ENCODE results near the gene SNPH. TPM values are rescaled to one million over a fixed set of nuclear protein-coding genes. Genes with fewer than 3 reads are reported as not detected.

SNPH gene
- total and polyA plus RNA-seq, 5 donors from 2014 or later: 0.97 to 7.5 (median 3.5) TPM

GRCh38 chr20:1345030-1345755 lies 79.1 kb downstream of the SNPH start:
- Histone ChIP-seq H3K4me3 (ENCODE audit: low read depth, low read length) (no peak overlapping the region), H3K9me3 (ENCODE audit: control insufficient read depth in 2 of 2, low read length in 2 of 2) (peaks cover 0 to 7% of the 10 kb centered on the region in 2 experiments), H3K27me3 (ENCODE audit: control insufficient read depth, insufficient read depth, low read length) (no peaks in the 10 kb centered on the region), H3K36me3 (ENCODE audit: control insufficient read depth, insufficient read depth, low read length) (no peaks in the 10 kb centered on the region), H3K27ac (ENCODE audit: insufficient read depth, low read length, poor library complexity, severe bottlenecking) (no peak overlapping the region), H3K4me1 (ENCODE audit: control insufficient read depth, insufficient read depth, low read length, poor library complexity, severe bottlenecking) (peaks cover 5% of the 10 kb centered on the region)
- DNase-seq: no peak
- Mint-ChIP-seq H3K4me3 (no peak overlapping the region), H3K36me3 (peaks cover 12% of the 10 kb centered on the region), H3K9me3 (peaks cover 0 to 12% (median 4%) of the 10 kb centered on the region in 7 donors), H3K4me1 (peaks cover 16 to 47% (median 36%) of the 10 kb centered on the region in 4 donors), H3K27me3 (no peaks in the 10 kb centered on the region), H3K27ac (no peak overlapping the region)
- no peak for ATAC-seq (ENCODE audit: low read depth in 2 of 2)

- Mint-ChIP-seq H3K27me3 (no peaks in the 10 kb centered on the region), H3K4me3 (no peak overlapping the region), H3K27ac (no peak overlapping the region), H3K36me3 (peaks cover 17% of the 10 kb centered on the region), H3K9me3 (peaks cover 0 to 12% (median 7%) of the 10 kb centered on the region in 7 donors), H3K4me1 (peaks cover 19 to 51% (median 40%) of the 10 kb centered on the region in 4 donors)
- no peak for DNase-seq
- no peaks in the 10 kb centered on the region for H3K27me3 ChIP-seq (ENCODE audit: control insufficient read depth, insufficient read depth, low read length)
- peaks cover under 1% of the 10 kb centered on the region for H3K36me3 ChIP-seq (ENCODE audit: control insufficient read depth, insufficient read depth, low read length)
- no peak overlapping the region for H3K4me3 ChIP-seq (ENCODE audit: low read depth, low read length)
- H3K27ac ChIP-seq (ENCODE audit: insufficient read depth, low read length, poor library complexity, severe bottlenecking): no peak overlapping the region
- peaks cover 0 to 7% of the 10 kb centered on the region in 2 experiments for H3K9me3 ChIP-seq (ENCODE audit: control insufficient read depth in 2 of 2, low read length in 2 of 2)
- ATAC-seq (ENCODE audit: low read depth in 2 of 2): no peak
- H3K4me1 ChIP-seq (ENCODE audit: control insufficient read depth, insufficient read depth, low read length, poor library complexity, severe bottlenecking): peaks cover 5% of the 10 kb centered on the region
These were observed 79.6 kb downstream of the SNPH start for GRCh38 chr20:1345756-1346093.

- Histone ChIP-seq H3K9me3 (ENCODE audit: control insufficient read depth in 2 of 2, low read length in 2 of 2) (peaks cover 0 to 7% of the 10 kb centered on the region in 2 experiments), H3K4me3 (ENCODE audit: low read depth, low read length) (peak overlapping the region; percentile 14), H3K36me3 (ENCODE audit: control insufficient read depth, insufficient read depth, low read length) (peaks cover 3% of the 10 kb centered on the region), H3K27ac (ENCODE audit: insufficient read depth, low read length, poor library complexity, severe bottlenecking) (no peak overlapping the region), H3K4me1 (ENCODE audit: control insufficient read depth, insufficient read depth, low read length, poor library complexity, severe bottlenecking) (peaks cover 5% of the 10 kb centered on the region), H3K27me3 (ENCODE audit: control insufficient read depth, insufficient read depth, low read length) (no peaks in the 10 kb centered on the region)
- Mint-ChIP-seq H3K36me3 (peaks cover 24% of the 10 kb centered on the region), H3K27ac (no peak overlapping the region), H3K27me3 (no peaks in the 10 kb centered on the region), H3K4me3 (peak overlapping the region in 1 of 4 donors; percentile 18), H3K4me1 (peaks cover 26 to 51% (median 44%) of the 10 kb centered on the region in 4 donors), H3K9me3 (peaks cover 0 to 12% (median 7%) of the 10 kb centered on the region in 7 donors)
- ATAC-seq (ENCODE audit: low read depth in 2 of 2) (no peak), DNase-seq (no peak)
These were observed 80.3 kb downstream of the SNPH start for GRCh38 chr20:1346315-1346969.

- Mint-ChIP-seq H3K27me3 (no peaks in the 10 kb centered on the region), H3K9me3 (peaks cover 0 to 14% (median 4%) of the 10 kb centered on the region in 7 donors), H3K27ac (no peak overlapping the region), H3K36me3 (peaks cover 64% of the 10 kb centered on the region), H3K4me3 (no peak overlapping the region), H3K4me1 (peaks cover 30 to 38% (median 34%) of the 10 kb centered on the region in 4 donors)
- Histone ChIP-seq H3K36me3 (ENCODE audit: control insufficient read depth, insufficient read depth, low read length) (peaks cover 28% of the 10 kb centered on the region), H3K4me3 (ENCODE audit: low read depth, low read length) (no peak overlapping the region), H3K27ac (ENCODE audit: insufficient read depth, low read length, poor library complexity, severe bottlenecking) (no peak overlapping the region), H3K4me1 (ENCODE audit: control insufficient read depth, insufficient read depth, low read length, poor library complexity, severe bottlenecking) (peaks cover 12% of the 10 kb centered on the region), H3K27me3 (ENCODE audit: control insufficient read depth, insufficient read depth, low read length) (no peaks in the 10 kb centered on the region), H3K9me3 (ENCODE audit: control insufficient read depth in 2 of 2, low read length in 2 of 2) (no peaks in the 10 kb centered on the region)
- ATAC-seq (ENCODE audit: low read depth in 2 of 2): no peak
- DNase-seq: no peak
These were observed 87.9 kb downstream of the SNPH start for GRCh38 chr20:1353956-1354355.

GRCh38 chr20:1357921-1358671 lies 92.0 kb downstream of the SNPH start:
- peaks cover 32 to 54% (median 44%) of the 10 kb centered on the region in 4 donors for H3K4me1 Mint-ChIP-seq
- no peaks in the 10 kb centered on the region for H3K27me3 Mint-ChIP-seq
- Histone ChIP-seq H3K4me1 (ENCODE audit: control insufficient read depth, insufficient read depth, low read length, poor library complexity, severe bottlenecking) (peaks cover 15% of the 10 kb centered on the region), H3K27me3 (ENCODE audit: control insufficient read depth, insufficient read depth, low read length) (no peaks in the 10 kb centered on the region), H3K9me3 (ENCODE audit: control insufficient read depth in 2 of 2, low read length in 2 of 2) (no peaks in the 10 kb centered on the region), H3K27ac (ENCODE audit: insufficient read depth, low read length, poor library complexity, severe bottlenecking) (peak overlapping the region; percentile 50), H3K4me3 (ENCODE audit: low read depth, low read length) (peak overlapping the region; percentile 40), H3K36me3 (ENCODE audit: control insufficient read depth, insufficient read depth, low read length) (peaks cover 48% of the 10 kb centered on the region)
- peaks cover 69% of the 10 kb centered on the region for H3K36me3 Mint-ChIP-seq
- DNase-seq (peak in 1 of 3 donors; percentile 82), ATAC-seq (ENCODE audit: low read depth in 2 of 2) (peak; percentile 92 to 99)
- H3K9me3 Mint-ChIP-seq: peaks cover 0 to 8% (median 0%) of the 10 kb centered on the region in 7 donors
- peak overlapping the region; percentile 74 to 85 (median 84) for H3K27ac Mint-ChIP-seq
- peak overlapping the region in 3 of 4 donors; percentile 63 to 83 (median 74) for H3K4me3 Mint-ChIP-seq

Other genes starting within 250 kb of the SNPH start
- gene PSMF1, start 147.7 kb upstream of the SNPH start, total RNA-seq: 114 TPM
- gene PSMF1, start 147.7 kb upstream of the SNPH start, polyA plus RNA-seq: 100 to 1,000 TPM; 151 to 202 (median 160) TPM
- gene TMEM74B, start 81.3 kb upstream of the SNPH start, total RNA-seq: not detected
- not detected for gene TMEM74B, start 81.3 kb upstream of the SNPH start, polyA plus RNA-seq
- gene C20orf202, start 62.8 kb upstream of the SNPH start, total RNA-seq: 0.39 TPM
- gene C20orf202, start 62.8 kb upstream of the SNPH start, polyA plus RNA-seq: not detected
- gene RAD21L1, start 40.2 kb upstream of the SNPH start, total RNA-seq: not detected
- gene RAD21L1, start 40.2 kb upstream of the SNPH start, polyA plus RNA-seq: under 1 TPM in 1 of 4 donors, not detected in 3; 0.46 TPM
- 1.2 TPM for gene SDCBP2, start 62.8 kb downstream of the SNPH start, total RNA-seq
- gene SDCBP2, start 62.8 kb downstream of the SNPH start, polyA plus RNA-seq: 1 to 10 TPM; 1.6 to 4.3 (median 3.4) TPM
- gene FKBP1A, start 126.8 kb downstream of the SNPH start, total RNA-seq: 84.3 TPM
- 10 to 100 TPM; 49.1 to 72.4 (median 59.4) TPM for gene FKBP1A, start 126.8 kb downstream of the SNPH start, polyA plus RNA-seq
- gene NSFL1C, start 200.6 kb downstream of the SNPH start, total RNA-seq: 64.0 TPM
- 10 to 100 TPM; 80.4 to 95.8 (median 91.2) TPM for gene NSFL1C, start 200.6 kb downstream of the SNPH start, polyA plus RNA-seq
- not detected for gene SIRPB2, start 225.1 kb downstream of the SNPH start, total RNA-seq
- gene SIRPB2, start 225.1 kb downstream of the SNPH start, polyA plus RNA-seq: under 1 TPM in 1 of 4 donors, not detected in 3; 0.10 TPM